ENCODE data around the gene COMMD9. TPM values are rescaled to one million over a fixed set of nuclear protein-coding genes. Genes with fewer than 3 reads are reported as not detected.

COMMD9 gene
- total and polyA plus RNA-seq, 2 experiments from 2014 or later: 42.2 to 85.3 TPM

GRCh38 chr11:36235750-36236149 is 53.5 kb downstream of the COMMD9 start:
- Histone ChIP-seq H3K4me2 (ENCODE audit: unreplicated experiment) (no peak overlapping the region), H3K9me3 (ENCODE audit: low read depth) (no peaks in the 10 kb centered on the region), H3K9me2 (ENCODE audit: insufficient read depth) (no peaks in the 10 kb centered on the region), H3K4me3 (no peak overlapping the region), H3F3A (ENCODE audit: insufficient read depth) (peaks cover 7% of the 10 kb centered on the region), H3K36me3 (ENCODE audit: low read depth) (no peaks in the 10 kb centered on the region), H3K9ac (no peak overlapping the region), H2AFZ (no peak overlapping the region), H3K27me3 (replicated peaks; ENCODE audit: insufficient read depth) (peaks cover 50% of the 10 kb centered on the region), H3K79me2 (ENCODE audit: insufficient read depth) (no peaks in the 10 kb centered on the region), H3K4me1 (ENCODE audit: insufficient read depth) (peaks cover 12% of the 10 kb centered on the region), H4K20me1 (ENCODE audit: insufficient read depth) (no peaks in the 10 kb centered on the region), H3K27ac (no peak overlapping the region)
- 90 to 92% methylated on average over 3 of the region's 3 CpGs for WGBS, 2 experiments (ENCODE audit: low coverage in 1 of 2, low lambda C conversion rate in 2 of 2, missing lambda C conversion rate in 2 of 2)
- TF ChIP-seq EZH2 (IDR thresholded peaks at IDR 0.05; ENCODE audit: insufficient read depth, poor library complexity, severe bottlenecking) (no peak), EZH2phosphoT487 (IDR thresholded peaks at IDR 0.05; ENCODE audit: insufficient read depth, low read depth) (no peak)
- peak; percentile 26 for DNase-seq
- in situ Hi-C loops (cut with MboI): no loop called here

- Histone ChIP-seq H3K4me2 (ENCODE audit: unreplicated experiment) (no peak overlapping the region), H3K9ac (no peak overlapping the region), H3K9me2 (ENCODE audit: insufficient read depth) (no peaks in the 10 kb centered on the region), H3K36me3 (ENCODE audit: low read depth) (no peaks in the 10 kb centered on the region), H3F3A (ENCODE audit: insufficient read depth) (peaks cover 12% of the 10 kb centered on the region), H4K20me1 (ENCODE audit: insufficient read depth) (no peaks in the 10 kb centered on the region), H3K79me2 (ENCODE audit: insufficient read depth) (no peaks in the 10 kb centered on the region), H3K4me1 (ENCODE audit: insufficient read depth) (peaks cover 14% of the 10 kb centered on the region), H3K27me3 (replicated peaks; ENCODE audit: insufficient read depth) (peaks cover 45% of the 10 kb centered on the region), H3K4me3 (no peak overlapping the region), H3K9me3 (ENCODE audit: low read depth) (no peaks in the 10 kb centered on the region), H2AFZ (no peak overlapping the region), H3K27ac (no peak overlapping the region)
- WGBS, 2 experiments (ENCODE audit: low coverage in 1 of 2, low lambda C conversion rate in 2 of 2, missing lambda C conversion rate in 2 of 2): 96 to 100% methylated on average over 2 of the region's 2 CpGs
- DNase-seq: no peak
- TF ChIP-seq EZH2 (IDR thresholded peaks at IDR 0.05; ENCODE audit: insufficient read depth, poor library complexity, severe bottlenecking): no peak
- TF ChIP-seq EZH2phosphoT487 (IDR thresholded peaks at IDR 0.05; ENCODE audit: insufficient read depth, low read depth): no peak
- in situ Hi-C loops (cut with MboI): no loop called here
Observed at GRCh38 chr11:36234825-36235224, 54.4 kb downstream of the COMMD9 start.

GRCh38 chr11:36233204-36233603 is 56.0 kb downstream of the COMMD9 start:
- Histone ChIP-seq H3K9ac (no peak overlapping the region), H3K9me3 (ENCODE audit: low read depth) (no peaks in the 10 kb centered on the region), H4K20me1 (ENCODE audit: insufficient read depth) (no peaks in the 10 kb centered on the region), H3K27me3 (replicated peaks; ENCODE audit: insufficient read depth) (peaks cover 36% of the 10 kb centered on the region), H3K9me2 (ENCODE audit: insufficient read depth) (no peaks in the 10 kb centered on the region), H3K36me3 (ENCODE audit: low read depth) (no peaks in the 10 kb centered on the region), H3F3A (ENCODE audit: insufficient read depth) (peaks cover 12% of the 10 kb centered on the region), H3K27ac (no peak overlapping the region), H2AFZ (no peak overlapping the region), H3K79me2 (ENCODE audit: insufficient read depth) (no peaks in the 10 kb centered on the region), H3K4me1 (ENCODE audit: insufficient read depth) (peaks cover 14% of the 10 kb centered on the region), H3K4me3 (no peak overlapping the region), H3K4me2 (ENCODE audit: unreplicated experiment) (no peak overlapping the region)
- in situ Hi-C loops (cut with MboI): no loop called here
- WGBS, 2 experiments (ENCODE audit: low coverage in 1 of 2, low lambda C conversion rate in 2 of 2, missing lambda C conversion rate in 2 of 2): 57 to 65% methylated on average over 3 of the region's 3 CpGs
- no peak for TF ChIP-seq EZH2 (IDR thresholded peaks at IDR 0.05; ENCODE audit: insufficient read depth, poor library complexity, severe bottlenecking)
- no peak for TF ChIP-seq EZH2phosphoT487 (IDR thresholded peaks at IDR 0.05; ENCODE audit: insufficient read depth, low read depth)
- DNase-seq: no peak

GRCh38 chr11:36230779-36231699 is 58.2 kb downstream of the COMMD9 start:
- 37 to 40% methylated on average over 11 of the region's 11 CpGs for WGBS, 2 experiments (ENCODE audit: low coverage in 1 of 2, low lambda C conversion rate in 2 of 2, missing lambda C conversion rate in 2 of 2)
- DNase-seq: peak; percentile 84
- H3K27ac ChIP-seq: no peak overlapping the region

More at GRCh38 chr11:36230779-36231699, 58.2 kb downstream of the COMMD9 start:
- Histone ChIP-seq H3K4me1 (ENCODE audit: insufficient read depth) (peaks cover 14% of the 10 kb centered on the region), H3K4me3 (peak overlapping the region; percentile 41), H4K20me1 (ENCODE audit: insufficient read depth) (no peaks in the 10 kb centered on the region), H3F3A (ENCODE audit: insufficient read depth) (peaks cover 12% of the 10 kb centered on the region), H3K9me2 (ENCODE audit: insufficient read depth) (no peaks in the 10 kb centered on the region), H3K36me3 (ENCODE audit: low read depth) (no peaks in the 10 kb centered on the region), H3K9ac (no peak overlapping the region), H3K27me3 (replicated peaks; ENCODE audit: insufficient read depth) (peaks cover 24% of the 10 kb centered on the region), H2AFZ (no peak overlapping the region), H3K79me2 (ENCODE audit: insufficient read depth) (no peaks in the 10 kb centered on the region), H3K9me3 (ENCODE audit: low read depth) (no peaks in the 10 kb centered on the region), H3K4me2 (ENCODE audit: unreplicated experiment) (peak overlapping the region; percentile 62)
- no peak for TF ChIP-seq EZH2 (IDR thresholded peaks at IDR 0.05; ENCODE audit: insufficient read depth, poor library complexity, severe bottlenecking)
- peak; percentile 96 for TF ChIP-seq EZH2phosphoT487 (IDR thresholded peaks at IDR 0.05; ENCODE audit: insufficient read depth, low read depth)
- in situ Hi-C loops (cut with MboI): no loop called here

Data from GM23248 (cell line).